Measurements from ENCODE around the gene CELSR1.

GRCh38 chr22:46571642-46572250 lies 34.3 kb upstream of the CELSR1 start:
- no peak for TF ChIP-seq CTCF (IDR thresholded peaks at IDR 0.05 in 8 of 11, conservative IDR thresholded peaks at IDR 0.05 in 3 of 11)
- no peak for TF ChIP-seq POLR2A (IDR thresholded peaks at IDR 0.05)
- no peak for TF ChIP-seq POLR2AphosphoS5 (IDR thresholded peaks at IDR 0.05)

Data from spleen (tissue), 7 donors.